Neural cell (in vitro differentiated cells): Measurements from ENCODE around the gene CDH8.

Experiments used
- EP300 ChIP-seq: fragments of 450-650 bp; conservative IDR thresholded peaks from 2 replicates; pipeline ENCODE4 v1.6.1; 2014; ENCODE audit warnings: antibody characterized with exemption, mild to moderate bottlenecking, moderate library complexity; ENCODE audit not compliant: poor library complexity, severe bottlenecking
- MXI1 ChIP-seq: fragments of 450-650 bp; conservative IDR thresholded peaks from 2 replicates; pipeline ENCODE4 v1.6.1; 2014; ENCODE audit warnings: antibody characterized with exemption, mild to moderate bottlenecking; ENCODE audit not compliant: poor library complexity, severe bottlenecking
- POLR2AphosphoS5 ChIP-seq: IDR thresholded peaks from 2 replicates; pipeline ENCODE4 v1.6.1; 2012
- RAD21 ChIP-seq: fragments of 450-650 bp; conservative IDR thresholded peaks from 2 replicates; pipeline ENCODE4 v1.6.1; 2014; ENCODE audit warnings: antibody characterized with exemption, mild to moderate bottlenecking, moderate library complexity
- SMC3 ChIP-seq: fragments of 450-650 bp; conservative IDR thresholded peaks from 2 replicates; pipeline ENCODE4 v1.6.1; 2014; ENCODE audit warnings: antibody characterized with exemption, mild to moderate bottlenecking, moderate library complexity; ENCODE audit not compliant: poor library complexity
- TAF1 ChIP-seq: IDR thresholded peaks from 2 replicates; pipeline ENCODE4 v1.6.1; 2012; ENCODE audit warnings: low read depth
- TF ChIP-seq, protein P1 (sequence below): IDR thresholded peaks from 2 replicates; pipeline ENCODE4 v1.6.1; 2012; ENCODE audit warnings: borderline replicate concordance
- TF ChIP-seq, protein P2 (sequence below): fragments of 450-650 bp; IDR thresholded peaks from 2 replicates; pipeline ENCODE4 v1.5.1; 2014; ENCODE audit warnings: antibody characterized with exemption, mild to moderate bottlenecking, moderate library complexity; ENCODE audit not compliant: poor library complexity, severe bottlenecking

DNA sequence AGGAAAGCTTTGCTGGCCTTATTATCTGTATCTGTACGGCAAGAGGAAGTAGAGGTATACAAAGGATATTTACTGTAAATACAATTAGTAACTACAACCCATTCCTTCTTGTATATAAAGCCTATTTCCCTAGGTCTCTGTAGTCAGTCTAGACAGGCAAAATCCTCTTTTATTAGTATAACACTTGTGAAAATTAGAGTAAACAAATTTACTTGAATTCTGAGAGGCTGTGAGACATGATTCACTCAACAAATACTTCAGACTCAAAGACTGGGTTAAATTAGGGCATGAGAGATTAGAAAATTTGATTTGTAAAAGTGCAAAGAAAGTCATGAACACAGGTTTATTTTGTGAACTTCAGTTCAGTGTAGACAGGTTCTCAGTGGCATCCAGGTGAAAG, 30.9 kb upstream of the CDH8 start:
- TF ChIP-seq, protein P1, sequence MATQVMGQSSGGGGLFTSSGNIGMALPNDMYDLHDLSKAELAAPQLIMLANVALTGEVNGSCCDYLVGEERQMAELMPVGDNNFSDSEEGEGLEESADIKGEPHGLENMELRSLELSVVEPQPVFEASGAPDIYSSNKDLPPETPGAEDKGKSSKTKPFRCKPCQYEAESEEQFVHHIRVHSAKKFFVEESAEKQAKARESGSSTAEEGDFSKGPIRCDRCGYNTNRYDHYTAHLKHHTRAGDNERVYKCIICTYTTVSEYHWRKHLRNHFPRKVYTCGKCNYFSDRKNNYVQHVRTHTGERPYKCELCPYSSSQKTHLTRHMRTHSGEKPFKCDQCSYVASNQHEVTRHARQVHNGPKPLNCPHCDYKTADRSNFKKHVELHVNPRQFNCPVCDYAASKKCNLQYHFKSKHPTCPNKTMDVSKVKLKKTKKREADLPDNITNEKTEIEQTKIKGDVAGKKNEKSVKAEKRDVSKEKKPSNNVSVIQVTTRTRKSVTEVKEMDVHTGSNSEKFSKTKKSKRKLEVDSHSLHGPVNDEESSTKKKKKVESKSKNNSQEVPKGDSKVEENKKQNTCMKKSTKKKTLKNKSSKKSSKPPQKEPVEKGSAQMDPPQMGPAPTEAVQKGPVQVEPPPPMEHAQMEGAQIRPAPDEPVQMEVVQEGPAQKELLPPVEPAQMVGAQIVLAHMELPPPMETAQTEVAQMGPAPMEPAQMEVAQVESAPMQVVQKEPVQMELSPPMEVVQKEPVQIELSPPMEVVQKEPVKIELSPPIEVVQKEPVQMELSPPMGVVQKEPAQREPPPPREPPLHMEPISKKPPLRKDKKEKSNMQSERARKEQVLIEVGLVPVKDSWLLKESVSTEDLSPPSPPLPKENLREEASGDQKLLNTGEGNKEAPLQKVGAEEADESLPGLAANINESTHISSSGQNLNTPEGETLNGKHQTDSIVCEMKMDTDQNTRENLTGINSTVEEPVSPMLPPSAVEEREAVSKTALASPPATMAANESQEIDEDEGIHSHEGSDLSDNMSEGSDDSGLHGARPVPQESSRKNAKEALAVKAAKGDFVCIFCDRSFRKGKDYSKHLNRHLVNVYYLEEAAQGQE, result no peak
- TF ChIP-seq EP300 (no peak), MXI1 (no peak), TAF1 (no peak), SMC3 (no peak), RAD21 (no peak), POLR2AphosphoS5 (no peak)
- TF ChIP-seq, protein P2, sequence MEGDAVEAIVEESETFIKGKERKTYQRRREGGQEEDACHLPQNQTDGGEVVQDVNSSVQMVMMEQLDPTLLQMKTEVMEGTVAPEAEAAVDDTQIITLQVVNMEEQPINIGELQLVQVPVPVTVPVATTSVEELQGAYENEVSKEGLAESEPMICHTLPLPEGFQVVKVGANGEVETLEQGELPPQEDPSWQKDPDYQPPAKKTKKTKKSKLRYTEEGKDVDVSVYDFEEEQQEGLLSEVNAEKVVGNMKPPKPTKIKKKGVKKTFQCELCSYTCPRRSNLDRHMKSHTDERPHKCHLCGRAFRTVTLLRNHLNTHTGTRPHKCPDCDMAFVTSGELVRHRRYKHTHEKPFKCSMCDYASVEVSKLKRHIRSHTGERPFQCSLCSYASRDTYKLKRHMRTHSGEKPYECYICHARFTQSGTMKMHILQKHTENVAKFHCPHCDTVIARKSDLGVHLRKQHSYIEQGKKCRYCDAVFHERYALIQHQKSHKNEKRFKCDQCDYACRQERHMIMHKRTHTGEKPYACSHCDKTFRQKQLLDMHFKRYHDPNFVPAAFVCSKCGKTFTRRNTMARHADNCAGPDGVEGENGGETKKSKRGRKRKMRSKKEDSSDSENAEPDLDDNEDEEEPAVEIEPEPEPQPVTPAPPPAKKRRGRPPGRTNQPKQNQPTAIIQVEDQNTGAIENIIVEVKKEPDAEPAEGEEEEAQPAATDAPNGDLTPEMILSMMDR, result no peak
